Mononuclear cell (primary cell): ENCODE results near the gene CNOT1. TPM values are rescaled to one million over a fixed set of nuclear protein-coding genes. Genes with fewer than 3 reads are reported as not detected.
"Not testable (repeated sequence)": the region's sequence is repeated elsewhere in the genome, so short reads cannot be mapped to it uniquely, and the experiment has no call there.

Source experiments
- H3K27me3 ChIP-seq: 2 replicates; pipeline ENCODE4 v1.6.0; 2011; ENCODE audit warnings: low read length, control low read depth; ENCODE audit not compliant: insufficient read depth
- H3K4me1 ChIP-seq: 2 replicates; pipeline ENCODE4 v1.5.1; 2011; ENCODE audit warnings: mild to moderate bottlenecking, low read length, control low read depth; ENCODE audit not compliant: insufficient read depth
- H3K4me3 ChIP-seq: 2 replicates; pipeline ENCODE4 v1.5.1; 2011; ENCODE audit warnings: mild to moderate bottlenecking, low read length, moderate library complexity
- H3K9me3 ChIP-seq: 2 replicates; pipeline ENCODE4 v1.5.1; 2011; ENCODE audit warnings: low read depth, mild to moderate bottlenecking, control low read depth, low read length
- total RNA-seq: library from RNA; depleted of rRNA; stranded (reverse); fragments of >200 nt; gene quantifications from one replicate; pipeline ENCODE4 v1.2.3, GENCODE V29; 2012

The CNOT1 gene
- total RNA-seq, 1 donor: 98.3 TPM

GRCh38 chr16:58647107-58647506 lies 17.5 kb upstream of the CNOT1 start:
- Histone ChIP-seq H3K4me1 (no peaks in the 10 kb centered on the region), H3K27me3 (no peaks in the 10 kb centered on the region), H3K4me3 (no peak overlapping the region), H3K9me3 (no peaks in the 10 kb centered on the region)

GRCh38 chr16:58644765-58645487 lies 15.3 kb upstream of the CNOT1 start:
- Histone ChIP-seq H3K27me3 (no peaks in the 10 kb centered on the region), H3K4me1 (no peaks in the 10 kb centered on the region), H3K4me3 (no peak overlapping the region), H3K9me3 (no peaks in the 10 kb centered on the region)

- no peaks in the 10 kb centered on the region for H3K9me3 ChIP-seq
These were observed 14.5 kb upstream of the CNOT1 start for GRCh38 chr16:58644108-58644507.

GRCh38 chr16:58640949-58641348 lies 11.3 kb upstream of the CNOT1 start:
- no peaks in the 10 kb centered on the region for H3K9me3 ChIP-seq
- H3K4me1 ChIP-seq: no peaks in the 10 kb centered on the region
- H3K4me3 ChIP-seq: no peak overlapping the region
- H3K27me3 ChIP-seq: no peaks in the 10 kb centered on the region

More at GRCh38 chr16:58644108-58644507, 14.5 kb upstream of the CNOT1 start:
- Histone ChIP-seq H3K4me3 (no peak overlapping the region), H3K4me1 (no peaks in the 10 kb centered on the region), H3K27me3 (no peaks in the 10 kb centered on the region)

GRCh38 chr16:58639836-58640235 lies 10.2 kb upstream of the CNOT1 start:
- Histone ChIP-seq H3K4me3 (no peak overlapping the region), H3K27me3 (no peaks in the 10 kb centered on the region), H3K4me1 (no peaks in the 10 kb centered on the region), H3K9me3 (no peaks in the 10 kb centered on the region)

GRCh38 chr16:58639230-58639629 lies 9.6 kb upstream of the CNOT1 start:
- H3K27me3 ChIP-seq: no peaks in the 10 kb centered on the region
- H3K4me3 ChIP-seq: no peak overlapping the region
- no peaks in the 10 kb centered on the region for H3K9me3 ChIP-seq
- no peaks in the 10 kb centered on the region for H3K4me1 ChIP-seq

GRCh38 chr16:58638148-58639036 lies 8.8 kb upstream of the CNOT1 start:
- H3K4me3 ChIP-seq: no peak overlapping the region
- no peaks in the 10 kb centered on the region for H3K27me3 ChIP-seq
- no peaks in the 10 kb centered on the region for H3K4me1 ChIP-seq
- H3K9me3 ChIP-seq: no peaks in the 10 kb centered on the region

- H3K27me3 ChIP-seq, H3K4me1 ChIP-seq, H3K4me3 ChIP-seq, H3K9me3 ChIP-seq: not testable (repeated sequence)
These were observed 7.4 kb upstream of the CNOT1 start for GRCh38 chr16:58637021-58637420.

GRCh38 chr16:58636466-58636865 lies 6.8 kb upstream of the CNOT1 start:
- Histone ChIP-seq H3K4me3 (no peak overlapping the region), H3K4me1 (no peaks in the 10 kb centered on the region), H3K9me3 (no peaks in the 10 kb centered on the region), H3K27me3 (no peaks in the 10 kb centered on the region)

- H3K4me1 ChIP-seq: peaks cover 4% of the 10 kb centered on the region
- no peaks in the 10 kb centered on the region for H3K9me3 ChIP-seq
- H3K27me3 ChIP-seq: no peaks in the 10 kb centered on the region
- no peak overlapping the region for H3K4me3 ChIP-seq
These were observed 5.9 kb upstream of the CNOT1 start for GRCh38 chr16:58635502-58635901.

- peaks cover 4% of the 10 kb centered on the region for H3K4me1 ChIP-seq
These were observed 4.7 kb upstream of the CNOT1 start for GRCh38 chr16:58634265-58634802.

GRCh38 chr16:58628845-58629732 lies 537 bp downstream of the CNOT1 start:
- Histone ChIP-seq H3K9me3 (no peaks in the 10 kb centered on the region), H3K27me3 (no peaks in the 10 kb centered on the region), H3K4me1 (peaks cover 38% of the 10 kb centered on the region), H3K4me3 (peak overlapping the region; percentile 98)

More at GRCh38 chr16:58634265-58634802, 4.7 kb upstream of the CNOT1 start:
- no peak overlapping the region for H3K4me3 ChIP-seq
- H3K9me3 ChIP-seq: no peaks in the 10 kb centered on the region
- H3K27me3 ChIP-seq: no peaks in the 10 kb centered on the region

- H3K27me3 ChIP-seq: no peaks in the 10 kb centered on the region
- no peak overlapping the region for H3K4me3 ChIP-seq
- H3K4me1 ChIP-seq: peaks cover 33% of the 10 kb centered on the region
- H3K9me3 ChIP-seq: no peaks in the 10 kb centered on the region
These were observed 5.4 kb downstream of the CNOT1 start for GRCh38 chr16:58624209-58624608.

- Histone ChIP-seq H3K4me3 (no peak overlapping the region), H3K9me3 (no peaks in the 10 kb centered on the region), H3K4me1 (peaks cover 1% of the 10 kb centered on the region), H3K27me3 (no peaks in the 10 kb centered on the region)
These were observed 9.2 kb downstream of the CNOT1 start for GRCh38 chr16:58620396-58620795.
